Adrenal gland (tissue), 12 donors: Measurements from ENCODE around the gene HACL1. TPM values are rescaled to one million over a fixed set of nuclear protein-coding genes. Genes with fewer than 3 reads are reported as not detected.

Source experiments
- DNase-seq, 7 donors: peaks; one replicate each; pipeline ENCODE4 v3.0.0-alpha.2; 2019 to 2020
- H3K27ac ChIP-seq, 5 donors: fragments of 200-600 bp; sonication (generic) in 4 of 5; 1 replicate in 3 of 5; 2 replicates in 2 of 5; pipeline versions ENCODE4 v1.5.1 to v1.8.0; 2016 to 2020; ENCODE audit warnings: mild to moderate bottlenecking in 1 of 5
- H3K27me3 ChIP-seq: fragments of 200-600 bp; 2 replicates; pipeline ENCODE4 v1.8.0; 2021
- H3K36me3 ChIP-seq, 2 donors: fragments of 200-600 bp; replicated peaks in 1 of 2; 1 replicate in 1 of 2; 2 replicates in 1 of 2; pipeline versions ENCODE4 v1.5.1 to v1.8.0; 2018 to 2022
- H3K4me1 ChIP-seq, 2 donors: fragments of 200-600 bp; replicated peaks in 1 of 2; 1 replicate in 1 of 2; 2 replicates in 1 of 2; pipeline versions ENCODE4 v1.5.1 to v1.8.0; 2018 to 2021
- H3K4me3 ChIP-seq, 4 donors: fragments of 200-600 bp; sonication (generic) in 3 of 4; one replicate each; pipeline ENCODE4 v1.5.1; 2016 to 2018
- H3K9me3 ChIP-seq, 3 donors: fragments of 200-600 bp; sonication (generic) in 1 of 3; replicated peaks in 1 of 3; 1 replicate in 2 of 3; 2 replicates in 1 of 3; pipeline versions ENCODE4 v1.5.1 to v1.8.0; 2016 to 2021
- CTCF ChIP-seq, 6 experiments: fragments of 450-650 bp in 4 of 6; fragments of 200-600 bp in 2 of 6; sonication (generic) in 1 of 6; IDR thresholded peaks; 1 replicate in 5 of 6; 2 replicates in 1 of 6; pipeline versions ENCODE4 v1.5.1 to v1.8.0; 2016 to 2021; ENCODE audit warnings: antibody characterized with exemption in 6 of 6, mild to moderate bottlenecking in 2 of 6, moderate library complexity in 1 of 6
- POLR2A ChIP-seq, 2 donors: fragments of 450-650 bp; IDR thresholded peaks; one replicate each; pipeline ENCODE4 v1.6.1; 2017; ENCODE audit warnings: antibody characterized with exemption in 2 of 2, mild to moderate bottlenecking in 2 of 2, moderate library complexity in 1 of 2
- WGBS, 4 donors: extraction: QIAGEN DNeasy Blood & Tissue Kit in 2 of 4; methylation state at CpG; one replicate each; pipeline versions ENCODE4 v1.1.5 to v1.1.7; 2013 to 2017; 5-methylcytosine and 5-hydroxymethylcytosine counted together
- intact Hi-C, 2 donors: fragments of 100-400 bp; cut with DNase I; formaldehyde crosslinking; loops; one replicate each; pipeline versions ENCODE4 v1.14.1 to v1.15.0; 2022 to 2023
- polyA plus RNA-seq, 3 donors: library from polyadenylated mRNA; stranded (reverse); fragments of 200-250 nt in 2 of 3; fragments of 350-450 nt in 1 of 3; fragmentation: Illumina TruSeq in 1 of 3; extraction: RNeasy Lipid Tissue Mini Kit (QIAGEN cat#74804) in 1 of 3; gene quantifications; one replicate each; pipeline ENCODE4 v1.2.3, GENCODE V29; 2013 to 2014
- total RNA-seq, 9 donors: library from RNA; depleted of rRNA in 4 of 9; stranded (reverse); fragments of >200 nt in 4 of 9; fragments of 120-200 nt in 1 of 9; fragmentation: NEBNext Ultra II Directional in 1 of 9; extraction: Animal tissue kit (Norgen Biotek cat#: 25700) in 1 of 9; gene quantifications; one replicate each; pipeline versions ENCODE4 v1.1.0 to v1.2.4, GENCODE V29; 2013 to 2023
- donor health status: healthy with polysubstance abuse.
- donor health status: Bipolar disorder and iron deficiency.
- donor health status: DM: yes; HTN: yes; CAD: no.
- donor health status: DM: no; HTN: no; CAD: no.
- donor health status: DM: no; HTN: no; CAD: no.
- donor health status: DM: yes; HTN: yes; CAD: no.

Gene HACL1
- total and polyA plus RNA-seq, 12 donors: 12.3 to 41.7 (median 23.5) TPM

GRCh38 chr3:15579051-15579450 is 22.3 kb downstream of the HACL1 start:
- Histone ChIP-seq H3K36me3 (peaks cover 0 to 6% of the 10 kb centered on the region in 2 donors), H3K4me1 (peaks cover 8 to 14% of the 10 kb centered on the region in 2 donors), H3K4me3 (no peak overlapping the region), H3K27me3 (no peaks in the 10 kb centered on the region), H3K27ac (peak overlapping the region in 3 of 5 donors; percentile 30 to 49 (median 37)), H3K9me3 (no peaks in the 10 kb centered on the region)
- TF ChIP-seq CTCF (IDR thresholded peaks at IDR 0.05) (no peak), POLR2A (IDR thresholded peaks at IDR 0.05) (no peak)
- WGBS, 4 donors: 28 to 44% (median 38%) methylated on average over 2 of the region's 2 CpGs
- intact Hi-C loops: no loop called here
- DNase-seq: no peak

- intact Hi-C loops: no loop called here
- H3K9me3 ChIP-seq: no peaks in the 10 kb centered on the region
- H3K27me3 ChIP-seq: no peaks in the 10 kb centered on the region
- DNase-seq: no peak
- 41 to 66% (median 56%) methylated on average over 3 of the region's 3 CpGs for WGBS, 4 donors
- H3K36me3 ChIP-seq: peaks cover 0 to 5% of the 10 kb centered on the region in 2 donors
- peak overlapping the region in 3 of 5 donors; percentile 30 to 49 (median 37) for H3K27ac ChIP-seq
- H3K4me3 ChIP-seq: no peak overlapping the region
- peaks cover 8 to 14% of the 10 kb centered on the region in 2 donors for H3K4me1 ChIP-seq
- TF ChIP-seq CTCF (IDR thresholded peaks at IDR 0.05): no peak
- TF ChIP-seq POLR2A (IDR thresholded peaks at IDR 0.05): no peak
These were observed 23.0 kb downstream of the HACL1 start for GRCh38 chr3:15578289-15578867.

GRCh38 chr3:15576475-15576874 is 24.9 kb downstream of the HACL1 start:
- TF ChIP-seq CTCF (IDR thresholded peaks at IDR 0.05): no peak
- no peak for TF ChIP-seq POLR2A (IDR thresholded peaks at IDR 0.05)
- Histone ChIP-seq H3K36me3 (peaks cover 0 to 7% of the 10 kb centered on the region in 2 donors), H3K27me3 (no peaks in the 10 kb centered on the region), H3K27ac (no peak overlapping the region), H3K9me3 (no peaks in the 10 kb centered on the region), H3K4me3 (no peak overlapping the region), H3K4me1 (peaks cover 8 to 14% of the 10 kb centered on the region in 2 donors)
- intact Hi-C loops: no loop called here
- DNase-seq: no peak
- WGBS, 4 donors: 79 to 89% (median 83%) methylated on average over 3 of the region's 3 CpGs

GRCh38 chr3:15575446-15575845 is 25.9 kb downstream of the HACL1 start:
- no peak for DNase-seq
- 96 to 98% (median 97%) methylated on average over 5 of the region's 5 CpGs for WGBS, 4 donors
- H3K9me3 ChIP-seq: no peaks in the 10 kb centered on the region
- peaks cover 8 to 14% of the 10 kb centered on the region in 2 donors for H3K4me1 ChIP-seq
- intact Hi-C loops: no loop called here
- H3K4me3 ChIP-seq: no peak overlapping the region
- TF ChIP-seq POLR2A (IDR thresholded peaks at IDR 0.05) (no peak), CTCF (IDR thresholded peaks at IDR 0.05) (no peak)
- peaks cover 0 to 10% of the 10 kb centered on the region in 2 donors for H3K36me3 ChIP-seq
- H3K27ac ChIP-seq: no peak overlapping the region
- H3K27me3 ChIP-seq: no peaks in the 10 kb centered on the region
